Superior temporal gyrus (tissue), 1 donor: ENCODE measurements around the gene CEP120.
"Not testable (repeated sequence)": the region's sequence is repeated elsewhere in the genome, so short reads cannot be mapped to it uniquely, and the experiment has no call there.

Experiments
- DNase-seq: peaks from one replicate; pipeline ENCODE4 v3.0.0-alpha.2; 2016; ENCODE audit errors: extremely low spot score

CEP120 gene

GRCh38 chr5:123438902-123439301, 15.7 kb upstream of the CEP120 start:
- DNase-seq: no peak

DNA sequence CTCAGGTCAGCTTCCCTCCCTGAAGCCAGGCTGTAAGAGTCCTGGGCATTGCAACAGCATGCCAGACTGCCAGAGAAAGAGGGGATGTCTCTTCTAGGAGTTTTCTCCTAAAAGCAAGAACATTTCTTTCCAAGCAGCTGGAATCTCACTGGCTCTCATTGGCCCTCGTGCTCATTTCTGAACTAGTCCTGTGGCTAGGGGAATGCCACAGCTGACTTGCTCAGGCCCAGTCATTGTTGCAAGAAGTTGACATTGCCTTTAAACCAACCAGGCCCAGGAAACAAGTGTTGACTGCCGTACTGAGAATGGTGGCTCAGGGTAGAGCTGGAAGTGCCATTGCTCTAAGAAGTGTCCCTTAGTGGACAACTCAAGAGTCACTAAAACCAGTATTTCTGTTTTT, 15.0 kb upstream of the CEP120 start:
- DNase-seq: no peak

GRCh38 chr5:123436201-123436600, 13.0 kb upstream of the CEP120 start:
- no peak for DNase-seq

DNA sequence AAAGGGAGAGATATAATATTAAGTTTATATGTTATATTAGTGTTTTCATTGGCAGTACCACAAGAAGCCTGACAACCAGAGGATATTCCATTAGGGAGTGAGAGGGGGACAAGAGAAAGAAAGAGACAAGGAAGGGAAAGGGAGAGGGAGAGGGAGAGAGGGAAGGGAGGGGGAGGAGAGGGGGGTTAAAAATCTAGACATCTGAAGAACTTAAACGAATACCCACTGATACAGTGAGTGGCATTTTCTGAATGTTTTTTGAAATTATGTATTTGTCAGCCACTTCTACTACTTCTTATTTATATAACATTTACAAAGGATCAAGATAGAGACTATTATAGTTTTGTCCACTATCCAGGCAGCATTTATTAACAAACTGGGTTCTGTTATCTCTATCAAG, 11.6 kb upstream of the CEP120 start:
- no peak for DNase-seq

- DNase-seq: no peak
These were observed 10.4 kb upstream of the CEP120 start for GRCh38 chr5:123433596-123433995.

GRCh38 chr5:123430441-123430840, 7.2 kb upstream of the CEP120 start:
- DNase-seq: not testable (repeated sequence)

- DNase-seq: no peak
These were observed 6.8 kb upstream of the CEP120 start for GRCh38 chr5:123429993-123430392.

GRCh38 chr5:123429221-123429954, 6.2 kb upstream of the CEP120 start:
- no peak for DNase-seq

DNA sequence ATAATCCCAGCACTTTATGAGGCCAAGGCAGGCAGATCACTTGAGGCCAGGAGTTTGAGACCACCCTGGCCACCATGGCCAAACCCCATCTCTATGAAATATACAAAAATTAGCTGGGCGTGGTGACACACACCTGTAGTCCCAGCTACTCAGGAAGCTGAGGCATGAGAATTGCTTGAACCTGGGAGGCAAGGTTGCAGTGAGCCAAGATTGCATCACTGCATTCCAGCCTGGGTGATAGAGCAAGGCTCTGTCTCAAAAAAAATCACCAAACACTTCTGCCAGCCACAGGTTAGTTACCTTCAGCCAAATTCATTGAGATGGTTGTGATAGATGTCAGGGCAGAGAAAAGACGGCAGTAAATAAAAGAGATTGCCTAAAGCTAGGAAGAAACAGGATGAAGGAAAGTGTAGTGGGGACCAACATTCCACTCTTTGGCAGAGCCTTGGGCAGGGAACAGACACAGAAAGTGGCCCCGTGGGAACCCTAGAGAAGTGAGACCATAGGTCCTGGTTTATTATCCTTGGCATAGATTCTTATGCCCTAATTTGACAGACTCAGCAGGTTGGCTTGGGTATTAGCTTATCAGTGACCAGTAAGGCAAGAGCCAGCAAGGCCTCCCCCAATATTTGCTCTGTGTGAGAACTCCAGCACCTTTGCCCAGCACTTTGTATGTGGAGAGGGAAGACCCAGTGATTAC, 5.5 kb upstream of the CEP120 start:
- DNase-seq: no peak

DNA sequence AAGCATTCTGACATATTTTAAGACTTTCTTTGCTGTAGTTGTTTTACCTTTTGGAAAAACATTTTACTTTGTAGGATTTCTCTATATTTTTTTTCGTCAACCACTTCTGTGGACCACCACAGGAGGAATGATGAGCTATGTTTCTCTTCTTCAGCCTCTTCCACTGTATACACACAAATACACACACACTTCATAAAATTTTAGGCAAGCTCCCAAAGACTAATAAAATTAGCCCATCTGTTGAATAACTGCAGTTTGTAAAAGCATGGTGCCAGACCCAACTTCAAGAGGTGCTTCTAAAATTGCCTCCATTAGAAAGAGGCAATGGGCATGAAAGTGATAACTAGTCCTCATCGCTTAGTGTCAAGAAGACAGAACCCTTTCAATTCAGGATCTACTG, 4.1 kb upstream of the CEP120 start:
- DNase-seq: no peak

DNA sequence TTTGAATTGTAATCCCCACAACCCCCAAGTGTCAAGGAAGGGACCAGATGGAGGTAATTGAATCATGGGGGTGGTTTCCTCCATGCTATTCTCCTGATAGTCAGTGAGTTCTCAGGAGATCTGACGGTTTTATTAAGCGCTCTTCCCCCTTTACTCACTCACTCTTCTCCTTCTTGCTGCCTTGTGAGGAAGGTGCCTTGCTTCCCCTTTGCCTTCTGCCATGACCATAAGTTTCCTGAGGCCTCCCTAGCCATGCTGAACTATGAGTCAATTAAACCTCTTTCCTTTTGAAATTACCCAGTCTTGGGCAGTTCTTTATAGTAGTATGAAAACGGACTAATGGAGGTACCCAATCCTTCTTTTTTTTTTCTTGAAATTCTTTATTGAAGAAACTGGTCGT, 2.2 kb upstream of the CEP120 start:
- no peak for DNase-seq

DNA sequence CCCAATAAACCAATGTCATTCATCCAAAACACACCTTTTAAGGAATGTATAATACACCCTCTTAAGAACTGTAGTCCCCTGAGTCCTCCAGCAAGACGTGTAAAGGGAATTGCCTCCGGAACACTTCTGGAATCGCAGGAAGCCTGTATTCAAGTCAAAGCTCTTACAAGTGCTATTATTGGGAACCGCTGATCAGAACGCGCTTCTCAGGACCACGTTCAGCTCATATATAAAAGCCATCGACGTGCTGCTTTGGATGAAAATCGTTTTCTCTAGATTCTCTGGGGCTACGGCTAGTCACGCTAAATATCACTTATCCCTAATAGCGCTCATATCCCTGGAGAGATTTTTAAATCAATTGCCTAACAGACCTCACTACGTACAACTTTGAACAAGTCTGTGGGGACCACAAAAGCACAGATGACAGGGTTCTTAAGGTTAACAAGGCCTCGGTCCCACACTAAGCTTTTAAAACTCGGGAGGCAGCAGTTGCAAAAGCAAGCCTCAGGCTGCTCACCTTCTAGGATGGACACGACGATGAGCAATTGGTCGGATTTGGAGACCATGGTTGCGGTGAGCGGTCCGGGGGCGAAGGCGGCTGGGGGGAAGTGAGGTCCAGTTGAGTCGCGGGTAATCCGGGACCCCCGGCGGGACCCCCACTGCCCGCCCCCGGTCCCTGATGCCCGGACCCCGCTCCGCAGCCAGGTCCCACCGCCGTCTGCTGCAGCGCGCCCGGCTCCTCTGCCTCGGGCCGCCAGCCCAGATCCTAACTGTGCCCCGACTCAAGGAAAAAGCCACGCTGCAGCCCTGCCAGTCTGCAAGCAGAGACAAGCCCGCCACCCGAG, 548 bp downstream of the CEP120 start:
- peak; percentile 64 for DNase-seq

DNA sequence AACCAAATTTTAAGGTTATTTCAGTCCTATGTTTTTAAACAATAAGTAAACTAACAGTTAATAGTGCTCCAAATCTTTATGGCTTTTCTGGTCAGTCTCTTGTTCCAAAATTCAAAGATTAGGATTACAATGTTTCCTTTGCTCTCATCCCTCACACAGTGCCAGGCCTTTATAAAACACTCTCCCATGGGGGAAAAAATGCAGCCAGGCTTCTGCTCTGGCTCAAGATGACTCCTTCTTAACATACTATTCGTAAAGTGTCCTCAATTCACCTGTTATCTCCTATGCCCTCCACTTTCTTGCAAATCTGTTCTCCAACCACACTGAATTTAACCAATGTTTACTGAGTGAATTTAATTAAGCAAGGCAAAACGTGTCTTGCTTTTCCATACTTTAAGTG, 1.4 kb downstream of the CEP120 start:
- no peak for DNase-seq

GRCh38 chr5:123414974-123415373, 8.2 kb downstream of the CEP120 start:
- DNase-seq: no peak

- no peak for DNase-seq
These were observed 11.0 kb downstream of the CEP120 start for GRCh38 chr5:123412206-123412605.

- DNase-seq: not testable (repeated sequence)
These were observed 21.2 kb downstream of the CEP120 start for GRCh38 chr5:123401999-123402398.

DNA sequence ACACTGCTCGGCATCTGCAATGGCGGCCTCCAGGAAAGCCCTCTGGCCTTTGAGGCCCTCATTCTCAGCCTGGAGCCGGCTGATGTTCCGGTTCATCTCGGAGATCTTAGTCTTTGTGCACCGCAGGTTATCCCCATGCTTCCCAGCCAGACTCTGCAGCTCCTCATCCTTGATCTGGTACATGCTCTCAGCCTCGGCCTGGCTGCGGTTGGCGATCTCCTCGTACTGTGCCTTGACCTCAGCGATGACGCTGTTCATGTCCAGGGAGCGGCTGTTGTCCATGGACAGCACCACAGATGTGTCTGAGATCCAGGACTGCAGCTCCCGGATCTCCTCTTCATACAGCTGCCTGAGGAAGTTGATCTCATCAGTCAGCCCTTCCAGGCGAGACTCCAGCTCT, 21.9 kb downstream of the CEP120 start:
- DNase-seq: no peak

DNA sequence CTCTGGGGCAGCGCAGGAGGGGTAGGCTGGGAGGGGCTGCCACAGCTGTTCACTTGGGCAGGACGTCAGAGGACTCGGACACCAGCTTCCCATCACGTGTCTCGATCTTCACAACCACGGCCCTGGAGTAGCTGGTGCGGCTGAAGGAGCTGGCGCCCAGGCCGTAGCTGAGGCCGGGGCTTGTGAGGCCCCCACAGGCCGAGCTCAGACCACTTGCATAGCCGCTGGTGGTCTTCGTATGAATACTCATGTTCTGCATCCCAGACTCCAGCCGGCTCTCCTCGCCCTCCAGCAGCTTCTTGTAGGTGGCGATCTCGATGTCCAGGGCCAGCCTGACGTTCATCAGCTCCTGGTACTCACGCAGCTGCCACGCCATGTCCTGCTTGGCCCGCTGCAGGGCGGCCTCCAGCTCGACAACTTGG, 22.3 kb downstream of the CEP120 start:
- DNase-seq: not testable (repeated sequence)

- DNase-seq: no peak
These were observed 25.0 kb downstream of the CEP120 start for GRCh38 chr5:123398058-123398733.

GRCh38 chr5:123397538-123397937, 25.7 kb downstream of the CEP120 start:
- no peak for DNase-seq

GRCh38 chr5:123391009-123391408, 32.2 kb downstream of the CEP120 start:
- no peak for DNase-seq

GRCh38 chr5:123389794-123390193, 33.4 kb downstream of the CEP120 start:
- no peak for DNase-seq
